HT1080 (cell line): ENCODE measurements around the gene FKBP7. TPM values are rescaled to one million over a fixed set of nuclear protein-coding genes. Genes with fewer than 3 reads are reported as not detected.
"Not testable (repeated sequence)": the region's sequence is repeated elsewhere in the genome, so short reads cannot be mapped to it uniquely, and the experiment has no call there.

Source experiments
- DNase-seq: peaks from one replicate; pipeline ENCODE4 v3.0.0-alpha.2; 2015; ENCODE audit warnings: low read depth
- total RNA-seq: library from RNA; depleted of rRNA; stranded (reverse); fragments of >200 nt; shearing (Covaris generic); gene quantifications from 2 replicates; pipeline ENCODE4 v1.2.3, GENCODE V29; 2014

FKBP7 gene
- total RNA-seq, 1 experiment from 2014 or later, result 22.2 TPM

DNA sequence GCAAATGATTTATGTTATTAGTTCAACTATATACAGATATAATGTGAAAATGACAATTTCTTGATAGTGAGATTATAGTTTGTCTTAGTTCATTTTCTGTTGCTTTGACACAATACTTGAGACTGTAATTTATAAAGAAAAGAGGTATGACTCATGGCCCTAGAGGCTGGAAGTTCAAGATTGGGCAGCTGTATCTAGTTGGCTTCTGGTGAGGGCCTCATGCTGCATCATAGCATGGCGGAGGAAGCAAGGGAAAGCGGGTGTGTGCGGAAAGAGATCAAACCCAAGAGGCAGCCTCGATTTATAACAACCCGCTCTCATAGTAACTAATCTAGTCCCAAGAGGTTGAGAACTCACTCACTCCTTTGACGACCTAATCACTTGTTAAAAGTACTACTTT, 13.2 kb upstream of the FKBP7 start:
- DNase-seq, result no peak

- no peak for DNase-seq
These were observed 7.0 kb upstream of the FKBP7 start for GRCh38 chr2:178485356-178485755.

- no peak for DNase-seq
These were observed 6.0 kb upstream of the FKBP7 start for GRCh38 chr2:178484245-178485041.

- DNase-seq, result no peak
These were observed 4.0 kb upstream of the FKBP7 start for GRCh38 chr2:178482437-178482836.

DNA sequence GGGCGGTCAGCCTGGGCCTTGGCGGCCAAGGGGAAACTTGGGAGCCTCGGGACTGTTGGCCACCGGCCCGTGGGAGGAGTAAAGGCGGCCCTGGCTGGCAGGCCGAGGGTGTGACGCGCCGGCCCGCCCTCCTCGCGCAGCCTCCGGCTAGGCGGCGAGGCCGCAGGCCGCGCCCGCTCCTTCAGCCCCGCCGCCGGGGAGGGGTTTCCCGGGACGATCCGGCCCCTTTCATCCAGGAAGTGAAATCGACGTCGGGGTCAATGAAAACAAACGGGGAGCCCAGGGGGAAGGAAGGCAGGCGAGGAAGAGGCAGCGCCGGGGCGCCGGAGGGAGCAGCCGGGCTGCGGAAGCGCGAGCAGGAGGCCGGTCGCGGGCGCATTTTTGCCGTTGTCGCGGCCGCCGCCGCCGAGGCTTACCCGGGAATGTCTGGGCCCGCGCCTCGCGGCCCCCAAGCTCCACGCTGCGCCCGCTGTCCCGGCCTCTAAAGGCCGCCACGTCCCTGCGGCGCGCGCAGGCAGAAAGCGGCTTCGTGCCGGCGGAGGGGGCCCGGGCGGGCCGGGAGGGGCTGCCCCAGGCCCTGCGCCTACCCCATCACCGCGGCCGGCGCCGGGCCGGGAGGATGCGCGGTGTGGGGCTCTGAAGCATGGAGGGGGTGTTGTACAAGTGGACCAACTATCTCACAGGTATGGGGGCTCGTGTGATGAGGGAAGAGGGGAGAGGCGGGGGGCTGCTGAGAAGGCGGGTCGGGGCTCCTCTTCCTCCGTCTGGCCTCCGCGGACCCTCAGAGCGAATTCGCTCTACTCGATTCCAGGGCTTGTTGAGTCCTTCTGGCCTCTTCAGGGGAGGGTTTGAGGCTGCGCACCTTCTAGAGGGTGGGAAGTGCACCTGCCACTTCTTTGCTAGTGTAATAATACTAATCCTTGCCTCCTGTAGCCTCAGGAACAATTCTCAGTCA, 2.1 kb upstream of the FKBP7 start, which contains the start of gene PLEKHA3:
Gene PLEKHA3, plus strand, starts transcription at position 231 of the 955 bp plus-strand sequence. Its CDS starts 413 bp downstream, at position 644.
- DNase-seq, result peak; percentile 98

GRCh38 chr2:178479758-178480226, 1.4 kb upstream of the FKBP7 start:
- no peak for DNase-seq

DNA sequence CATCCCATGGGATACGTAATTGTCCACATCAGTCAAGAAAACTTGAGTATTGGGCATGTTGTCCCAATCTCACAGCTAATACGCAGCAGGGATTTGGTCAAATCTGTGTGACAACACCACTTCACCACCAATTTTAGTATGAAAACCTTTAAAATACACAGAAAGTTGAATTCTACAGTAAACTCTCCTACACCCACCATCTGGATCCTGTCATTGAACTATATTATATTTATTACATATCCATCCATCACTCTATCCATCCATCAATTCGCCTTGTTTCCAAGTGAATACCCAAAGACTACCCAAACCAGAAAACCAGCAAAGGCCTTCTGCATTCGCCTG, 846 bp upstream of the FKBP7 start:
- DNase-seq, result no peak

- DNase-seq, result no peak
These were observed 316 bp downstream of the FKBP7 start for GRCh38 chr2:178478130-178478438.

DNA sequence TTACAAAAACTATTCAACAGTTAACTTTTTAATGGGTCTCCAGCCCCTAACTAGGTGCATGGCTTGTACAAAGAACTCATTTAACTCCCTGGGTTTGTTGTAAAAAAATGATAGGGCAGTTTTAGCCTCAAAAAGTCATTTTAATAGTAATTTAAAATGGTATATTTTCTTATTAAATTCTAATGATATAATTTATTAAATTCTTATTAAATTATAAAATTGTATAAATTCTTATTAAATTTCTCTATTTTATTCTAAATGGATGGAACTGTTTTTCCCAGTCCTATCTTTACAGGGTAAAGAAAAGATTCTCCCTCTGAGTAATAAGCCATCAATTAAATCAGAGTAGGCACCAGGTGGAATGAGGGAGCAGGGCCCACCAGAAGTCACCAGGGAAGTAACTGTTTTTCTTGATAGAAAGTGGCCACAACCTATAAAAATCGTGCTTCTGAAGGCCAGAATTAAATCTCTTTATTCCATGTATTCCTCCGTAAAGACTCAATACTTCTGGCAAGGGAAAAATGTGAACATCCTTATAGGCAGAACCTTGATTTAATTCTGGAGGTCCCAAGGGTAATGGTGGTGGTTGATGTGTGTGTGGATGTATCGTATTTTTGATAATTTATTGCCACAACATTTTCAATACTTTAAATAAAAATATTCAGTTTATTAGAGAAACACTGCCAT, 814 bp downstream of the FKBP7 start:
- no peak for DNase-seq

- DNase-seq, result no peak
These were observed 1.9 kb downstream of the FKBP7 start for GRCh38 chr2:178476477-178476876.

- no peak for DNase-seq
These were observed 3.8 kb downstream of the FKBP7 start for GRCh38 chr2:178474560-178474959.

DNA sequence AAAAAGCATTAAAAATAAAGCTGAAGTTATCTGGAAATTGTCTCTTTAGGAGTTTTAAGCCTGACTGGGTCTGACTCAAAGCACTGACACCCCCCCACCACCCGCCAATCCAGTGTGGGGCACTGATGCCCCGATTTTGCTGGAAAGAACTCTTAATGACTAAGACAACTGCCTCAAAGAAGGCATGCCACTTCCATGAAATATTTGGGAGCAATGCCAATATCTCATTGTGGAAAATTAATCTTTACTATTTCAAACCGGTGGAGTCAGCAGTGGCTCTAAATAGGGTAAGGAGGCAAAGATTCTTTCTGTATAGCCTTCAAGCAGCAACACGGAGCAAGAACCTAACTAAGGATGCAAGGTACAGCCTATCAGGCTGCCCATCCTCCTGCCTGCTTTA, 4.5 kb downstream of the FKBP7 start:
- DNase-seq, result no peak

DNA sequence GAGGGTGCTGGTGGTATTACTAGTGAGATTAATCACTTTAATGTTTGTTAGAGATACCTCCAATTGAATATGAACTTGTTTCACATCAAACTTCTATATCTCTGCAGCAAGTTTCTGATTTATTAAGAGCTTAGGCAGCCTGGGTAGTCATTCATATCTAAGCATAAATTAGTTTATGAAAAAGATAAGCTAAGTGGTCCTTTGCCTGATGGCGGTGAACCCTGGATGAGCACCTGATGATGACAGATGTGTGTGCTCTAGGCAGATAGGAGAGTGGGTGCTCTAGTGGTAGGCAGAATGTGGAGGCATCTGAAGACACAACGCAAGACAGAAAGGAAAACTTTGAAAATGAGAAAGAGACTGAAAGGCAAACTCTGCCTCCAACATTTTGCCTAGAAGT, 5.0 kb downstream of the FKBP7 start:
- no peak for DNase-seq

- not testable (repeated sequence) for DNase-seq
These were observed 7.1 kb downstream of the FKBP7 start for GRCh38 chr2:178471313-178471712.

- DNase-seq, result no peak
These were observed 9.1 kb downstream of the FKBP7 start for GRCh38 chr2:178469219-178469849.

GRCh38 chr2:178457390-178457886, 21.0 kb downstream of the FKBP7 start:
- DNase-seq, result no peak

GRCh38 chr2:178455947-178456346, 22.5 kb downstream of the FKBP7 start:
- DNase-seq, result peak; percentile 10

- DNase-seq, result no peak
These were observed 25.5 kb downstream of the FKBP7 start for GRCh38 chr2:178452870-178453269.

GRCh38 chr2:178452334-178452733, 26.1 kb downstream of the FKBP7 start:
- no peak for DNase-seq

DNA sequence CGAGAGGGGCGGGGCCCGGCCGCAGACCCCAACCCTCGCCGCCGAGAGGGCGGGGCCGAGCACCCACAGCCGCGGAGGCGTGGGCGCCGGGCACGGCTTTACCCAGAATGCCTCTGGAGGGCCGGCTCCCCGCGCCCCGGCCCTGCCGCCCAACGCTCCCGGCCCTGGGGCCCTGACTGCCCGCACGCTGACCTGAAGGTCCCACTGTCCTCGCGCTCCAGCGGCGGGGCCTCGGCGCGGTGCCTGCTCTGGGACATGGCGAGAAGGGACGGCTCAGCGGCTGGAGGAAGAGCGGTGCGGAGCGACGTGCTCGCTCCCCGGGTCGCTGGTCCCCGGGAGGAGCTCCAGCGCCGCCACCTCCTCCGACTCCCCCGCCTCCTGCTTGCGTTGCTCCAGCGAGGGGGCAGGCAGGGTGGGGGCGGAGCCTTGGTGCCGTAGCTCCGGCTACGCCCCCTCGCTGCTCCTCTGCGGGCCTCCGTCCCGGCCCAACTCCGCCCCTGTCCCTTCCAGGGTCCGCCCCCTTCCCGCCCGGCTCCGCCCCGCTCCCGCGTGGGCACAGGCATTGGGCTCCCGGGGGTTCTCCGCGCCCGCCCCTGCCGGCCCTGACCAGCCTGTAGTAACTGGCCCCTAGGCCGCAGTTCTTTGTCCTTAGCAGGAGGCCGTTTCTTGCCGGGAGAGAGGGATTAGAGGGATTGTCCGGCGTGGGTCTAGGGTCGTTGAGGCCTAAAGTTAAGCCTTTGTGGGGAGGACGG, 27.4 kb downstream of the FKBP7 start, which contains the start of the genes PJVK and PRKRA:
Gene PJVK, plus strand, starts transcription at position 605 of the 752 bp plus-strand sequence. CDS start 2,032 bp downstream, outside the sequence.
Gene PRKRA, minus strand, starts transcription at position 402 of the 752 bp plus-strand sequence. Its CDS starts 145 bp downstream, at position 257.
- peak; percentile 96 for DNase-seq
